Measurements from ENCODE around the gene VEZT. TPM values are rescaled to one million over a fixed set of nuclear protein-coding genes. Genes with fewer than 3 reads are reported as not detected.

Gene VEZT
- total RNA-seq, 1 donor from 2014 or later: 148 TPM

GRCh38 chr12:95207407-95207806, 10.2 kb upstream of the VEZT start:
- Mint-ChIP-seq H3K27me3 (ENCODE audit: unreplicated experiment) (peaks cover 5% of the 10 kb centered on the region), H3K36me3 (ENCODE audit: unreplicated experiment) (peaks cover 9% of the 10 kb centered on the region), H3K4me1 (ENCODE audit: low read depth, unreplicated experiment) (peaks cover 30% of the 10 kb centered on the region), H3K9me3 (ENCODE audit: unreplicated experiment) (peaks cover 7% of the 10 kb centered on the region), H3K4me3 (ENCODE audit: unreplicated experiment) (no peak overlapping the region), H3K27ac (ENCODE audit: unreplicated experiment) (no peak overlapping the region)
- DNase-seq: no peak
- no peak for TF ChIP-seq CTCF (IDR thresholded peaks at IDR 0.05; ENCODE audit: partially characterized antibody, unreplicated experiment)

- peaks cover 7% of the 10 kb centered on the region for H3K9me3 Mint-ChIP-seq (ENCODE audit: unreplicated experiment)
- peaks cover 5% of the 10 kb centered on the region for H3K27me3 Mint-ChIP-seq (ENCODE audit: unreplicated experiment)
- peaks cover 9% of the 10 kb centered on the region for H3K36me3 Mint-ChIP-seq (ENCODE audit: unreplicated experiment)
- H3K4me3 Mint-ChIP-seq (ENCODE audit: unreplicated experiment): no peak overlapping the region
- DNase-seq: no peak
- no peak for TF ChIP-seq CTCF (IDR thresholded peaks at IDR 0.05; ENCODE audit: partially characterized antibody, unreplicated experiment)
- peaks cover 32% of the 10 kb centered on the region for H3K4me1 Mint-ChIP-seq (ENCODE audit: low read depth, unreplicated experiment)
- no peak overlapping the region for H3K27ac Mint-ChIP-seq (ENCODE audit: unreplicated experiment)
Measured at GRCh38 chr12:95208678-95209077, 8.9 kb upstream of the VEZT start.

- peaks cover 13% of the 10 kb centered on the region for H3K9me3 Mint-ChIP-seq (ENCODE audit: unreplicated experiment)
- H3K27ac Mint-ChIP-seq (ENCODE audit: unreplicated experiment): no peak overlapping the region
- no peak overlapping the region for H3K4me3 Mint-ChIP-seq (ENCODE audit: unreplicated experiment)
- H3K27me3 Mint-ChIP-seq (ENCODE audit: unreplicated experiment): peaks cover 9% of the 10 kb centered on the region
- peaks cover 27% of the 10 kb centered on the region for H3K4me1 Mint-ChIP-seq (ENCODE audit: low read depth, unreplicated experiment)
- peaks cover 2% of the 10 kb centered on the region for H3K36me3 Mint-ChIP-seq (ENCODE audit: unreplicated experiment)
- TF ChIP-seq CTCF (IDR thresholded peaks at IDR 0.05; ENCODE audit: partially characterized antibody, unreplicated experiment): no peak
- no peak for DNase-seq
Measured at GRCh38 chr12:95212586-95212985, 5.0 kb upstream of the VEZT start.

GRCh38 chr12:95213119-95213518, 4.5 kb upstream of the VEZT start:
- no peaks in the 10 kb centered on the region for H3K36me3 Mint-ChIP-seq (ENCODE audit: unreplicated experiment)
- peaks cover 10% of the 10 kb centered on the region for H3K27me3 Mint-ChIP-seq (ENCODE audit: unreplicated experiment)
- peaks cover 27% of the 10 kb centered on the region for H3K4me1 Mint-ChIP-seq (ENCODE audit: low read depth, unreplicated experiment)
- no peak overlapping the region for H3K27ac Mint-ChIP-seq (ENCODE audit: unreplicated experiment)
- TF ChIP-seq CTCF (IDR thresholded peaks at IDR 0.05; ENCODE audit: partially characterized antibody, unreplicated experiment): no peak
- peaks cover 17% of the 10 kb centered on the region for H3K9me3 Mint-ChIP-seq (ENCODE audit: unreplicated experiment)
- no peak for DNase-seq
- no peak overlapping the region for H3K4me3 Mint-ChIP-seq (ENCODE audit: unreplicated experiment)

GRCh38 chr12:95213928-95214327, 3.7 kb upstream of the VEZT start:
- no peak for TF ChIP-seq CTCF (IDR thresholded peaks at IDR 0.05; ENCODE audit: partially characterized antibody, unreplicated experiment)
- Mint-ChIP-seq H3K27me3 (ENCODE audit: unreplicated experiment) (peaks cover 8% of the 10 kb centered on the region), H3K4me1 (ENCODE audit: low read depth, unreplicated experiment) (peaks cover 21% of the 10 kb centered on the region), H3K9me3 (ENCODE audit: unreplicated experiment) (peaks cover 14% of the 10 kb centered on the region), H3K36me3 (ENCODE audit: unreplicated experiment) (no peaks in the 10 kb centered on the region), H3K4me3 (ENCODE audit: unreplicated experiment) (peak overlapping the region; percentile 53), H3K27ac (ENCODE audit: unreplicated experiment) (peak overlapping the region; percentile 75)
- no peak for DNase-seq
